GM12874 (cell line): ENCODE results near the gene CNOT3.

Source experiments
- TF ChIP-seq, protein P1 (sequence below): IDR thresholded peaks from 2 replicates; pipeline ENCODE4 v1.5.1; 2011; ENCODE audit warnings: low read depth, mild to moderate bottlenecking, control low read depth, low read length, moderate library complexity; ENCODE audit not compliant: insufficient read depth

The CNOT3 gene

DNA sequence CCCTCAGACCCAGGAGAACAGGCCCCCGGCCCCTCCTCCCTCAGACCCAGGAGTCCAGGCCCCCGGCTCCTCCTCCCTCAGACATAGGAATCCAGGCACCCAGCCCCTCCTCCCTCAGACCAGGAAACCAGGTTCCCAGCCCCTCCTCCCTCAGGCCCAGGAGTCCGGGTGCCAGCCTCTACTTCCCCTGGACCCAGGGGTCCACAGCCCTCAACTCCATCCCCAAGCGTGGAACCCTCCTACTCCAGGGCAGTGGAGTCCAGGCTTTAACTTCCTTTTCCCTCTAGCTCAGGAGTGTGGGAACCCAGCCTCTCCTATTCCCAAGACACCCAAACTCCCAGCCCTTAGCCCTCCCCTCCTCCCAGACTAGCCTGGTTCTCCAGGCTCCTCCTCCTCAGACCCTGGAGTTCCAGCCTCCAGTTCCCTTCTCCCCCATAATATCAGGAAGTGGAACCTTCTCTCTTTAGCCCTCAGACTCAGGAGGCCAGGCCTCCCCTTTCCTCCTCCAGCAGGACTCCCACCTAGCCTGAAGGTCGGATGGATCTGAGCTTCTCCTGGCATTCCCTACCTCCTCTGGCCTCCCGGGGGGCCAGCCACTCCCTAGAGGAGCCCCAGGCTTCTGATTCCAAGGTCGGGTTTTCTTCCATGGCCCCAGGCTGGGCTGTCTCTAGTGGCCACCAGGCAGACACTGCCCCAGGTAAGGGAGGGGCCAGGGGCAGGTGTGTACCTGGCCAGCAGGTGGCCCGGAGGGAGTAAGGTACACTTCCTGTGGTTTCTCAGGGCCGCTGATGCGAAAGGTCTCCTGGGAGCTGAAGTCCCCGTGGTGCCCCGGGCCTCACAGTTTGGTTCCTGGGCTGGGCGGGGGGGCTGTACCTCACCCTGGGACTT, 35.2 kb downstream of the CNOT3 start, which contains the start of gene TMC4:
TMC4 (minus strand) TSS at position 690 of the 888 bp plus-strand sequence; CDS start at position 647, 43 bp downstream.
- TF ChIP-seq, protein P1, sequence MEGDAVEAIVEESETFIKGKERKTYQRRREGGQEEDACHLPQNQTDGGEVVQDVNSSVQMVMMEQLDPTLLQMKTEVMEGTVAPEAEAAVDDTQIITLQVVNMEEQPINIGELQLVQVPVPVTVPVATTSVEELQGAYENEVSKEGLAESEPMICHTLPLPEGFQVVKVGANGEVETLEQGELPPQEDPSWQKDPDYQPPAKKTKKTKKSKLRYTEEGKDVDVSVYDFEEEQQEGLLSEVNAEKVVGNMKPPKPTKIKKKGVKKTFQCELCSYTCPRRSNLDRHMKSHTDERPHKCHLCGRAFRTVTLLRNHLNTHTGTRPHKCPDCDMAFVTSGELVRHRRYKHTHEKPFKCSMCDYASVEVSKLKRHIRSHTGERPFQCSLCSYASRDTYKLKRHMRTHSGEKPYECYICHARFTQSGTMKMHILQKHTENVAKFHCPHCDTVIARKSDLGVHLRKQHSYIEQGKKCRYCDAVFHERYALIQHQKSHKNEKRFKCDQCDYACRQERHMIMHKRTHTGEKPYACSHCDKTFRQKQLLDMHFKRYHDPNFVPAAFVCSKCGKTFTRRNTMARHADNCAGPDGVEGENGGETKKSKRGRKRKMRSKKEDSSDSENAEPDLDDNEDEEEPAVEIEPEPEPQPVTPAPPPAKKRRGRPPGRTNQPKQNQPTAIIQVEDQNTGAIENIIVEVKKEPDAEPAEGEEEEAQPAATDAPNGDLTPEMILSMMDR: peak; percentile 26; the same call in 1 of the 2 replicates

- TF ChIP-seq, protein P1: no peak
Observed at GRCh38 chr19:54173359-54173699, 35.8 kb downstream of the CNOT3 start.

GRCh38 chr19:54173951-54174834, 36.6 kb downstream of the CNOT3 start:
- TF ChIP-seq, protein P1: no peak

GRCh38 chr19:54178581-54179261, 41.2 kb downstream of the CNOT3 start:
- TF ChIP-seq, protein P1: no peak

GRCh38 chr19:54179262-54179852, 41.8 kb downstream of the CNOT3 start:
- TF ChIP-seq, protein P1: no peak

GRCh38 chr19:54179921-54180461, 42.4 kb downstream of the CNOT3 start:
- TF ChIP-seq, protein P1: peak; percentile 46
